GM10266 (cell line): Measurements from ENCODE around the gene MEX3B.

Experiments used
- DNase-seq: peaks from one replicate; pipeline ENCODE4 v3.0.0; 2012; ENCODE audit errors: extremely low spot score
- CTCF ChIP-seq: IDR thresholded peaks from 2 replicates; pipeline ENCODE4 v1.5.1; 2012; ENCODE audit warnings: mild to moderate bottlenecking, low read depth; ENCODE audit not compliant: control insufficient read depth, insufficient read depth; ENCODE audit errors: missing control alignments

MEX3B gene

GRCh38 chr15:82047453-82048400 is 1.9 kb upstream of the MEX3B start:
- no peak for DNase-seq
- TF ChIP-seq CTCF, result no peak

DNA sequence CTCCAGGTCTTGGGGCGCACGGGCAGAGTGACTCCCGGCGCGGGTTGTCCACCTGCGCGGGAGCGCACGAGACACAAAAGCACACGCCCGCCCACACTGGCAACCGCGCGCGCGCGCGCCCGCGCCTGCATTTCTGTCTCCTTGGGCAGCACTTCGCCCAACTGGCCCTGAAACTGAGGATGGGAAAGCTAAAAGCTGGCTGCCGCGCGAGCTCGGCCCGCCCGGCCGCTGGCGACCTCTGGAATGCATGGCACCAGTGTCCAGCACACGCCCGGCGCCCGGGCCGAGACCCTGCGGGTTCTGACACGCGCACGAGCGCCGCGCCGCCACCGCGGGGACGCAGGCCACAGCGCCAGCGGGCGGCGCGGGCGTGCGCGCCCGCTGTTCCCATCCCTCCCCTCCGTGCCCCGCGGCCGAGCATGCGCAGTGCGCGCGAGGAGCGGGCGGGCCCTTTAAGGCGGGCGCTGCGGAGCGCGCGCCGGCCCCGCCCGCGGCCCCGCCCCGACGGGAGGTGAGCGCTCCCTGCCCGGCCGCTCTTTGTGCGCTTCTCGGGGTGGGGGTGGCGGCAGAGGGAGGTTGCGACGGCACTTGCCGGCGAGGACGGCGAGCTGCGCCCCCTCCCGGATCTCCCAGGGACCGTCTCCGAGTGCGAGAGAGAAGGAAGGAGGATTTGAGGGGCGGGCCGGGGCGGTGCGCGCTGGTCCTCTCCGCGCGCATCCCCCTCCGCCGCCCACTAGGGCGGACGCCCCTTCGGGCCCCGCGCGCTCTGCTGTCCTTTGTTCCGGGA is 1.0 kb upstream of the MEX3B start:
- DNase-seq, result peak; percentile 99
- peak; percentile 61 for TF ChIP-seq CTCF

DNA sequence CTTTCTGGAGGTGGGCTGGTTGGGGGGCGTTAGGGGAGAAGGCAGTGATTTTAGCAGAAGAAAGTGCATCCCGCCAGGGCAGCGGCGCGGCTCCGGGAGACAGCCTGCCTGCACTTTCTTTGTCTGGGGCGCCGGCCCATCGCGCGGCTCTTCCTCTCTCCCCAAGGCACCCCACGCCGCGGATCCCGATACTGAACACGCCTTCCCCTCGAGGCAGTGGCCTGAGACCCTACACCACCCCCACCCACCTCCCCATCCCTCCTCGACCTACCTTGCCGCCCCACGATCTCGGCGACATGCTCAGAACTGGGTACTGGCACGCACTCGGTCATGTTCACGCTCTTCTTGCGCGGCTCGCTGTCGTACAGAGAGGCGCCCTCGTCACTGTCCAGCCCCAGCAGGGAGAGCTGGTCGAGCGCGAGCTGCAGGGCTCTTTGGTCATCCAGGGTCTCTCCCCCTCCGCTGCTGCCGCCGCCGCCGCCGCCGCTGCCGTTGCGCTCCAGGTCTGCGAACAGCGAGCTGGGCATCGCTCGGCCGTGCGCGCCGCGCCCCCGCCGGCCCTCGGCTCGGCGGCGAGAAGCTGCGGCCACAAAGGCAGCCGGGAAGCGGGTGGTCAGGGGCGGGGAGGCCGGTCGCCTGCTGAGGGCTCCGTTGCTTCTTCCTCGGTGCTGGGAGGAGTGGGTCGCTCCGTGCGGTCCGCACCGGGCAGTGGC is 483 bp downstream of the MEX3B start:
- peak; percentile 59 for DNase-seq
- no peak for TF ChIP-seq CTCF

DNA sequence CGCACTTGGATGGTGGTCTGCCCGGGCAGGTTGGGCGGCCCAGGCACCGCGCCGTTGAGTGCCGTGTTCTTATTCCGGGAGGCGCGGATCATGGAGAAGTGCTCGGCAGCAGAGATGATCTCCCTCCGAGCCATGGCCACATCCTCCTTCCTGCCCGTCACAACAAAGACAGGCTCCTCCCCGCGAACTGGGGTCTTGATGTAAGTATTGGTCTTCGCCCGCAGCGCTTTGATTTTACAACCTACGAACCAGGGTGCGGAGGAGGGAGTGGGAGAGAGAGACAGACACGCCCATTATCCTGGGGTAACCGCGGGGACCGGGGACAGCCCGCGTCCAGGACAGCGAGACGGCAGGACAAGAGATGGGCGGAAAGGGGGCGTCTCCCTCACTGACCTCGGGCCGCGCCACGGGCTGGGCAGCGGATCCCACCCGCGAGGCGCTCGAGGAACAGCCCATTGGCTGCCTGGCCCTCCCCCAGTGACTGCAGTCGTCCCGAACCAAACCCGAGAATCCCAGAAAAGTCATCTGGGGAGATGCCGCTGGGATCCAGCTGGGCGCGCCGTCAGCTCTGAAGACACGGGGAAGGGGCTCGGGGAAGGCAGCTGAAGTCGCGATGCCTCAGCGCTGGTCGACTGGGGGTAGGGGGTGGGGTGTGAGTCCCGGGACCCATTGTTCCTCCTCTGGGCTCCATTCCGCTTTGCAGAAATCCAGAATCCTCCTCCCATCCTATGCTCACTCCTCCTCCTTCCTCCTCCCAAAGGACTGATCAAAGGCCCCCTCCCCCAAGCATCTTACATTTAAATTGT is 1.2 kb downstream of the MEX3B start:
- DNase-seq, result peak; percentile 39
- TF ChIP-seq CTCF, result no peak

- no peak for DNase-seq
- no peak for TF ChIP-seq CTCF
Measured at GRCh38 chr15:82043796-82044372, 1.9 kb downstream of the MEX3B start.

GRCh38 chr15:82043130-82043673 is 2.6 kb downstream of the MEX3B start:
- TF ChIP-seq CTCF, result no peak
- no peak for DNase-seq
